Colonic mucosa (tissue), 4 donors: ENCODE results near the gene CALN1. TPM values are rescaled to one million over a fixed set of nuclear protein-coding genes. Genes with fewer than 3 reads are reported as not detected.

Experiments used
- DNase-seq: peaks from one replicate; pipeline ENCODE4 v3.0.0-alpha.2; 2020
- H3K27ac ChIP-seq: fragments of 200-600 bp; one replicate; pipeline ENCODE4 v1.8.0; 2021
- H3K27me3 ChIP-seq: fragments of 200-600 bp; one replicate; pipeline ENCODE4 v1.8.0; 2021
- H3K36me3 ChIP-seq: fragments of 200-600 bp; one replicate; pipeline ENCODE4 v1.8.0; 2021
- H3K4me1 ChIP-seq: fragments of 200-600 bp; one replicate; pipeline ENCODE4 v1.8.0; 2021; ENCODE audit warnings: mild to moderate bottlenecking
- H3K4me3 ChIP-seq: fragments of 200-600 bp; one replicate; pipeline ENCODE4 v1.8.0; 2021
- H3K9ac ChIP-seq, 2 donors: one replicate each; pipeline ENCODE4 v1.7.0; 2013; ENCODE audit warnings: control low read depth in 2 of 2, low read depth in 2 of 2, low read length in 2 of 2
- H3K9me3 ChIP-seq: fragments of 200-600 bp; one replicate; pipeline ENCODE4 v1.8.0; 2021
- intact Hi-C: fragments of 100-400 bp; cut with DNase I; formaldehyde crosslinking; loops from one replicate; pipeline ENCODE4 v1.14.1; 2022
- total RNA-seq, 2 donors: library from RNA; stranded (reverse); fragmentation: NEBNext Ultra II Directional in 1 of 2; extraction: Animal tissue kit (Norgen Biotek cat#: 25700) in 1 of 2; gene quantifications; one replicate each; pipeline ENCODE4 v1.2.1, GENCODE V29; 2021
- TF ChIP-seq, protein P1 (sequence below): fragments of 200-600 bp; IDR thresholded peaks from one replicate; pipeline ENCODE4 v1.8.0; 2022; ENCODE audit warnings: antibody characterized with exemption, mild to moderate bottlenecking
- donor health status: healthy.
- donor health status: DM: no; HTN: no; CAD: no.
- donor health status: DM: no; HTN: no; CAD: no.

Gene CALN1
- total RNA-seq, 2 donors from 2014 or later = 0.37 TPM; not detected in 1

DNA sequence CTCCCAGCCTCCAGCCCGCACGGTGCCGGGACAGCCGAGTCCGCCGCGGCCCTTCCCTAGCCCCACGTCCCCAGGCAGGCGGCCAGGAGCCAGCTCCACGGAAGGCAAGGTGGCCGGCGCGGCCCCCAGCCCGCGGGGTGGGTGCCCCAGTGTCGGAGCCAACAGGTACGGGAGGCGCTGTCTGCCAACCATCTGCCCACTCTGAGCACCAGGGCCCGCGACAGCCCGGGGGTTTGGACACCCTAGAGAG, 75.8 kb downstream of the CALN1 start:
- Histone ChIP-seq H3K27ac (no peak overlapping the region), H3K36me3 (no peaks in the 10 kb centered on the region), H3K4me3 (no peak overlapping the region), H3K9ac (no peak overlapping the region), H3K9me3 (no peaks in the 10 kb centered on the region), H3K4me1 (no peaks in the 10 kb centered on the region), H3K27me3 (peaks cover 13% of the 10 kb centered on the region)
- TF ChIP-seq, protein P1, sequence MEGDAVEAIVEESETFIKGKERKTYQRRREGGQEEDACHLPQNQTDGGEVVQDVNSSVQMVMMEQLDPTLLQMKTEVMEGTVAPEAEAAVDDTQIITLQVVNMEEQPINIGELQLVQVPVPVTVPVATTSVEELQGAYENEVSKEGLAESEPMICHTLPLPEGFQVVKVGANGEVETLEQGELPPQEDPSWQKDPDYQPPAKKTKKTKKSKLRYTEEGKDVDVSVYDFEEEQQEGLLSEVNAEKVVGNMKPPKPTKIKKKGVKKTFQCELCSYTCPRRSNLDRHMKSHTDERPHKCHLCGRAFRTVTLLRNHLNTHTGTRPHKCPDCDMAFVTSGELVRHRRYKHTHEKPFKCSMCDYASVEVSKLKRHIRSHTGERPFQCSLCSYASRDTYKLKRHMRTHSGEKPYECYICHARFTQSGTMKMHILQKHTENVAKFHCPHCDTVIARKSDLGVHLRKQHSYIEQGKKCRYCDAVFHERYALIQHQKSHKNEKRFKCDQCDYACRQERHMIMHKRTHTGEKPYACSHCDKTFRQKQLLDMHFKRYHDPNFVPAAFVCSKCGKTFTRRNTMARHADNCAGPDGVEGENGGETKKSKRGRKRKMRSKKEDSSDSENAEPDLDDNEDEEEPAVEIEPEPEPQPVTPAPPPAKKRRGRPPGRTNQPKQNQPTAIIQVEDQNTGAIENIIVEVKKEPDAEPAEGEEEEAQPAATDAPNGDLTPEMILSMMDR = no peak
- DNase-seq = no peak
- intact Hi-C loops = no loop called here

DNA sequence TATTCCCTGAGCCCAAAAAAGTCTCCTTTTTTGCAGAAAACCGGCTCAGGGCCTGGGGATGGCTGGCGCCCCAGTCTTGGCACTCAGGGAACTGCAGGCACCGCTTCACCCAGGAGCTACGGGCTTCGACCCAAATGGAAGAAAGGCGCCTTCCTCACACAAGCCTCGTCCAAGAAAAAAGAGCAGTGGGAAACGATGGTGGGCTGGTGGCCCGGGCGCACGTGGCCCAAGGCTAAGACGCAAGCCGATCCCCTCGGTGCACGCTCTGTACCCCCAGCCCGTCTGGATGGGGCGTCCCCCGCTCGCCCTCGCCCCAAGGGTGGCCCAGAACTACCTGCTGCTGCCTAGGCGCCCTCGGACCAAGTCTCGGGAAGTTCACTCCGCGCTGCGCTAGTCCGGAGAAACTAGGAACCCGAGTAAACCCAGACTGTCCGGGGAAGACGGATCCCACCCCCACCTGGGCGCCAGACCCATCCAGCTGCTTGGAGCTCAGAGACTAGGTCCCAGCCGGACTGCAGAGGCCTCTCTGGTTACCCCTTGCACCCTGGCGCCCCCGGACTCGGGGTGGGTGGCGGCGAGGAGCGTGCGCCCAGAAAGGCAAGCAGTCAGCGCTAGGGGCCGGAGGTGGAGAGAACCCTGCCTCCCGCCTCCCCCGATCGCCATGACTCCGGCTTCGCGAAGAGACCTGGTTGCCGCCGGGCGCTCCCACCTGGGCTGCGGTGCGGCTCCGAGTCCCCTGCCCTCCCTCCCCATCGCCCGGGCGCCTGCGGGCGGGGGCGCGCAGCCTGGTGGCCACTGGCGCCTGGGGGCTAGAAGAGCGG, 76.4 kb downstream of the CALN1 start:
- Histone ChIP-seq H3K27ac (no peak overlapping the region), H3K4me3 (no peak overlapping the region), H3K9me3 (no peaks in the 10 kb centered on the region), H3K27me3 (peaks cover 13% of the 10 kb centered on the region), H3K4me1 (no peaks in the 10 kb centered on the region), H3K9ac (no peak overlapping the region), H3K36me3 (no peaks in the 10 kb centered on the region)
- DNase-seq = no peak
- TF ChIP-seq, protein P1 = no peak
- intact Hi-C loops = no loop called here

DNA sequence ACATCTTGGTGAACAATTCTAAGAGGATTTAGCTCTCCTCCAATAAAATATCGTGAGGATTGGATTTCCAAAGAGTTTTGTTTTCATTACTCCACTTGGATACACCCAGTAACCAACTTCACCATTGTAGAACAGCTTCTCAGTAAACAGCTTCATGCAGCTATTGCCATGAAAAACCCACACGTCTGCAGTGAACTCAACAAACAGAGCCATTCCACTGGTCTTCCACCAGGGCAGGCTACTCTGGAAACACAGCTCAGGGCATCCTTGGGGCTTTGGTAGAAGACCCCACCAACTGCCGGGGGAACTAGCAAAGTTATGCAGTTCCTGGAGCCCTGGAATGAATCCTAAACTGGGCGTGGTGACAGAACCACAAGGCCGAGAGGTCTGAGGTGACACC, 77.4 kb downstream of the CALN1 start:
- H3K9me3 ChIP-seq = no peaks in the 10 kb centered on the region
- H3K9ac ChIP-seq = no peak overlapping the region
- H3K27me3 ChIP-seq = peaks cover 13% of the 10 kb centered on the region
- intact Hi-C loops = no loop called here
- DNase-seq = no peak
- TF ChIP-seq, protein P1 = no peak
- H3K4me3 ChIP-seq = no peak overlapping the region
- H3K4me1 ChIP-seq = no peaks in the 10 kb centered on the region
- no peak overlapping the region for H3K27ac ChIP-seq
- no peaks in the 10 kb centered on the region for H3K36me3 ChIP-seq

DNA sequence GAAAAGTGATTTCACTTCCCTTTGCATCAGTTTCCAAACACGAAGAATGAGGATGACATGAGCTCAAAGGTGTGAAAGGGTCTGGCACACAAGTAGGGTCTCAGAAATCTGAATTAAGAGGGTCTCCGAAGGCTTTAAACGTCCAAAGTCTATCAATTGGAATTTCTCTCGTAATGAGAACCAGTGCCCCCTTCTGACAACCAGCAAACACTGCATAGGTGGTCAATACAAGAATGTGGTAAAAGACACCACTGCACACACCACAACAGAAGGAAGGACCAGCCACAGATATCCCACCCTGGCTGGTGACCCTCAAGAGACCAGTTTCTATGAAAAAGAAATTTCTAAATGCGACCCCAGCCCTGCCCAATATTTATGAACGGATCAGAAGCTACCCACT, 78.1 kb downstream of the CALN1 start:
- TF ChIP-seq, protein P1 = no peak
- no peak for DNase-seq
- Histone ChIP-seq H3K36me3 (no peaks in the 10 kb centered on the region), H3K4me1 (no peaks in the 10 kb centered on the region), H3K9me3 (no peaks in the 10 kb centered on the region), H3K27ac (no peak overlapping the region), H3K9ac (no peak overlapping the region), H3K27me3 (peaks cover 13% of the 10 kb centered on the region), H3K4me3 (no peak overlapping the region)
- intact Hi-C loops = no loop called here

DNA sequence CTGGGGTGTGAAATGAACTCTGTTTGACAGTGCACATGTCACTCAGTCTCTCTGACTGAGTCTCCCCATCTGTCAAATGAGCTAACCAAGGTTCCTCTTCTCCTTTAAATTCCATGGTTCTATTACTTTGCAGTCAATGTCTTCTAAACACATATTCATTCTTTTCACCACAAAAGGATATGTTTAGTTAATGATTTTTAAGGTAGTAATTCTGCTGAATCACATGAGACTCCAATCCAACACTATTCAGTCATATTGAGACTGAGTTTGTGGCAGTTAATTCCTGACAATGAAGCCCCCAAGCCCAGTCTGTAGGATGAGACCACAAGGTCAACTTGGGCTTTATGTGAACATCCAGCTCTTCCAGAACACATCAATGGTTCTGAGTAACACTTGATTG, 85.3 kb downstream of the CALN1 start:
- H3K36me3 ChIP-seq = no peaks in the 10 kb centered on the region
- no peak for DNase-seq
- no peak overlapping the region for H3K9ac ChIP-seq
- intact Hi-C loops = no loop called here
- no peaks in the 10 kb centered on the region for H3K4me1 ChIP-seq
- no peak overlapping the region for H3K27ac ChIP-seq
- no peaks in the 10 kb centered on the region for H3K9me3 ChIP-seq
- TF ChIP-seq, protein P1 = no peak
- H3K4me3 ChIP-seq = no peak overlapping the region
- H3K27me3 ChIP-seq = no peaks in the 10 kb centered on the region
